Parathyroid adenoma (tissue), 2 donors: ENCODE measurements around the gene LRCH1.
"Not testable (repeated sequence)": the region's sequence is repeated elsewhere in the genome, so short reads cannot be mapped to it uniquely, and the experiment has no call there.

Experiments
- H2AFZ ChIP-seq: fragments of 300-600 bp; sonication (generic); one replicate; pipeline ENCODE4 v1.7.0; 2017; ENCODE audit warnings: antibody characterized with exemption, mild to moderate bottlenecking
- H3K27ac ChIP-seq: fragments of 300-600 bp; sonication (generic); one replicate; pipeline ENCODE4 v1.7.0; 2017
- H3K27me3 ChIP-seq: fragments of 300-600 bp; sonication (generic); one replicate; pipeline ENCODE4 v1.7.0; 2017; ENCODE audit warnings: low read length; ENCODE audit not compliant: control insufficient read depth, insufficient read depth
- H3K36me3 ChIP-seq: fragments of 300-600 bp; sonication (generic); one replicate; pipeline ENCODE4 v1.7.0; 2017; ENCODE audit warnings: low read length; ENCODE audit not compliant: control insufficient read depth, insufficient read depth
- H3K4me1 ChIP-seq: fragments of 300-600 bp; sonication (generic); one replicate; pipeline ENCODE4 v1.7.0; 2017; ENCODE audit warnings: control low read depth
- H3K4me2 ChIP-seq: fragments of 300-600 bp; sonication (generic); one replicate; pipeline ENCODE4 v1.7.0; 2017; ENCODE audit warnings: low read length
- H3K4me3 ChIP-seq: fragments of 300-600 bp; sonication (generic); one replicate; pipeline ENCODE4 v1.7.0; 2017; ENCODE audit warnings: low read depth, low read length
- H3K79me2 ChIP-seq: fragments of 300-600 bp; sonication (generic); one replicate; pipeline ENCODE4 v1.7.0; 2017; ENCODE audit warnings: control low read depth
- H3K9ac ChIP-seq: fragments of 300-600 bp; sonication (generic); one replicate; pipeline ENCODE4 v1.7.0; 2017; ENCODE audit warnings: mild to moderate bottlenecking
- H3K9me3 ChIP-seq: fragments of 300-600 bp; sonication (generic); one replicate; pipeline ENCODE4 v1.7.0; 2017; ENCODE audit warnings: low read length; ENCODE audit not compliant: control insufficient read depth
- CTCF ChIP-seq: fragments of 300-600 bp; sonication (generic); IDR thresholded peaks from one replicate; pipeline ENCODE4 v1.7.0; 2017; ENCODE audit warnings: antibody characterized with exemption, mild to moderate bottlenecking
- donor health status: primary hyperparathyroidism.

LRCH1 gene

GRCh38 chr13:46753137-46753536 lies 200.2 kb downstream of the LRCH1 start:
- H2AFZ ChIP-seq, result no peak overlapping the region
- no peak overlapping the region for H3K4me3 ChIP-seq
- no peaks in the 10 kb centered on the region for H3K4me1 ChIP-seq
- no peak overlapping the region for H3K27ac ChIP-seq
- no peaks in the 10 kb centered on the region for H3K27me3 ChIP-seq
- H3K79me2 ChIP-seq, result no peaks in the 10 kb centered on the region
- H3K36me3 ChIP-seq, result no peaks in the 10 kb centered on the region
- no peak overlapping the region for H3K4me2 ChIP-seq
- no peak for TF ChIP-seq CTCF
- H3K9ac ChIP-seq, result no peak overlapping the region
- no peaks in the 10 kb centered on the region for H3K9me3 ChIP-seq

GRCh38 chr13:46753917-46754316 lies 200.9 kb downstream of the LRCH1 start:
- Histone ChIP-seq H2AFZ (no peak overlapping the region), H3K9me3 (no peaks in the 10 kb centered on the region), H3K4me2 (no peak overlapping the region), H3K36me3 (no peaks in the 10 kb centered on the region), H3K4me1 (no peaks in the 10 kb centered on the region), H3K27ac (no peak overlapping the region), H3K4me3 (no peak overlapping the region), H3K79me2 (no peaks in the 10 kb centered on the region), H3K27me3 (no peaks in the 10 kb centered on the region), H3K9ac (no peak overlapping the region)
- TF ChIP-seq CTCF, result no peak

GRCh38 chr13:46754812-46755211 lies 201.8 kb downstream of the LRCH1 start:
- H3K36me3 ChIP-seq, result no peaks in the 10 kb centered on the region
- H3K27ac ChIP-seq, result no peak overlapping the region
- H3K4me3 ChIP-seq, result no peak overlapping the region
- no peak overlapping the region for H3K4me2 ChIP-seq
- H3K9ac ChIP-seq, result no peak overlapping the region
- H2AFZ ChIP-seq, result no peak overlapping the region
- H3K9me3 ChIP-seq, result no peaks in the 10 kb centered on the region
- TF ChIP-seq CTCF, result no peak
- no peaks in the 10 kb centered on the region for H3K27me3 ChIP-seq
- H3K79me2 ChIP-seq, result no peaks in the 10 kb centered on the region
- no peaks in the 10 kb centered on the region for H3K4me1 ChIP-seq

- H3K79me2 ChIP-seq, H3K4me3 ChIP-seq, H2AFZ ChIP-seq, H3K27ac ChIP-seq, H3K36me3 ChIP-seq, H3K9ac ChIP-seq, H3K27me3 ChIP-seq, H3K4me2 ChIP-seq, H3K4me1 ChIP-seq, H3K9me3 ChIP-seq: not testable (repeated sequence)
Measured at GRCh38 chr13:46755508-46755907, 202.5 kb downstream of the LRCH1 start.

GRCh38 chr13:46756977-46757376 lies 204.0 kb downstream of the LRCH1 start:
- no peaks in the 10 kb centered on the region for H3K36me3 ChIP-seq

More at GRCh38 chr13:46756977-46757376, 204.0 kb downstream of the LRCH1 start:
- no peak for TF ChIP-seq CTCF
- H3K27ac ChIP-seq, result no peak overlapping the region
- H3K79me2 ChIP-seq, result no peaks in the 10 kb centered on the region
- H3K27me3 ChIP-seq, result no peaks in the 10 kb centered on the region
- no peaks in the 10 kb centered on the region for H3K4me1 ChIP-seq
- H3K9me3 ChIP-seq, result no peaks in the 10 kb centered on the region
- no peak overlapping the region for H2AFZ ChIP-seq
- no peak overlapping the region for H3K4me3 ChIP-seq
- H3K4me2 ChIP-seq, result no peak overlapping the region
- no peak overlapping the region for H3K9ac ChIP-seq
